GOT3 (cell line): ENCODE measurements around the gene CLMN.
A peak's percentile ranks its signal among the peaks of the same experiment; 100 is the strongest.

Experiments
- DNase-seq: peaks from one replicate; lab custom pipeline; 2025; ENCODE audit warnings: mixed read lengths; lab: John Stamatoyannopoulos, UW

Gene CLMN

DNA sequence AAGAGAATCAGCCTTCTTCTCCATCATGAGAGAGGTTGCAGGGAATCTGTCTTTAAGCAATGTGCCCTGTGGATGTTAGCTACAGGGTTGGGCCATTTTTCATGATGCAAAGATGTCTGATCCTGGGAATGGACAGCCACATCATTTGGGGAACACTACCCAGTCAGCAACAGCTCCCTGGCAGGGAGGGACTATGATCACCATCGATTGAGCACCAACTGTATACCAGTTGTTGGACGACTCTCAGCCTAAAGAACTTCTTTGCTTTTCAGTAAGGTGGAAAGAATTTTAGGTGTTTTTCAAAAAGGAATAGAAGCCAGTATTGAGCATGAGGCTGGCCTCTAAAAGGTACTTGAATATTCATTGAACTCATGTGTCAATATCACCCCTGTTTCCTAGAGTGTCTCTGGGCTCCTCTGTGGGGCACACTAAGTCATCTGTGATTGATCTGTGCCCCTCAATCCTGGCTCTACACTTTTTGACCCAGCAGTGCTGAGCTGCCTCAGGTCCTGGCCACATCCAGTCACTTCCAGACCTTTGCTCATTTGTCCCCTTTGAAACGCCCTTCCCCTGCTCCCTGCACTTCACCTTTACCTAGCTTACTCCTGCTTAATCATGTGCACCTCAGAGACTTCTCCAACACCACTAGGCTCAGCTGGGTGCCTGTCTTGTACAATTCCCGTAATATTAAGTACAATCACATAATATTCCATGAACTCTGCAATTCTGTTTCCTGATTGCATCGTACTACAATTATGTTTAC is 2.2 kb upstream of the CLMN start:
- no peak for DNase-seq

DNA sequence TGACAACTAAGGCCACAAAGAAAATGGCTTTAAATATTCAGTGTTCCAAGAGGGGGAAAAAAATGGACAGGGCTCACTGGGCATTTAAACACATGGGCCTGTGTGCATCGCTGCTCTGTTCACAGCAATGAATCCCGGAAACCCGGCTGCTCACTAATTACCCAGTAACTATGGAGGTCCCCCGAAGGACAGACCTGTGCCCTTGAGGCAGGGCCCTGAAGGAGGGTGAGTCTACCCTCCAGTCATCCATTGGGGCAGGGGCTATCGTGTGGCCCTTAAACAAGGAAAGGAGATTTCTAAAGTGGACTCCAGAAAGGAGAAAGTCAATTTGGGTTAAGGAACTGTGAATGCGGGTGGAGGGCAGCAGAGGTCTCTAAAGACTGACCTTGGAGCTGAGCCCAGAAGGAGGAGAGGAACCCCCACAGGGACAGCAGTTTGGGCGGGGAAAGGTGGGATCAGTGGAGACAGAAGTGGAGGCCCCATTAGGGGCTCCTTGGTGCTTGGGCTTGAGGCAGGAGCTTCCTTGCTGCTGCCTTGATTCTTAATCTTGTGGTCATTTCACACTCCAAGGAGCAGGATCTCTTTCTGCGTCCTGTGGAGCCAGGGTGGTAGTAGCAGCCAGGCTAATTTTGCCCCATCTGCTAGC is 1.4 kb upstream of the CLMN start:
- DNase-seq = no peak

GRCh38 chr14:95320078-95320895 is 579 bp upstream of the CLMN start:
- no peak for DNase-seq

GRCh38 chr14:95318399-95319311 is 1.1 kb downstream of the CLMN start:
- no peak for DNase-seq

GRCh38 chr14:95317817-95318343 is 1.8 kb downstream of the CLMN start:
- DNase-seq = no peak

GRCh38 chr14:95316821-95317220 is 2.9 kb downstream of the CLMN start:
- no peak for DNase-seq

DNA sequence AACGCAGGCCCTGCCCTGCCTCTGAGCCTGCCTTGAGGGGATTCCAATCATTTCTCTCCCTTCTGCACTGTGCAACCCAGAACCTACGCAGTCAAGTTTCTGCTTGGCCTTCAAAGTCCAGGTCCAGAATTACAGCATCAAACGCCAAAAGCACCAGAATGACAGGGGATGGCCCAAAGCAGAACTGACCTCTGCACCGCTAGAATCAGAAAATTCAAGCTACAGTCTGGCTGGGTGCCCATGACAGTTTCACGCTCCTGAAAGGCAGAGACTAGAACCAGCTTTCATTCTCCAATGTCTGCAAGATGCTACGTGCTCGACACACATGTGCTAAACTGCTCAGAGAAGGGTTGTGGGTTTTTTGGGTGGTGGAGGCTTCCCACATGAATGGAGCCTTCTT is 4.1 kb downstream of the CLMN start:
- no peak for DNase-seq

GRCh38 chr14:95315156-95315555 is 4.6 kb downstream of the CLMN start:
- DNase-seq = no peak

DNA sequence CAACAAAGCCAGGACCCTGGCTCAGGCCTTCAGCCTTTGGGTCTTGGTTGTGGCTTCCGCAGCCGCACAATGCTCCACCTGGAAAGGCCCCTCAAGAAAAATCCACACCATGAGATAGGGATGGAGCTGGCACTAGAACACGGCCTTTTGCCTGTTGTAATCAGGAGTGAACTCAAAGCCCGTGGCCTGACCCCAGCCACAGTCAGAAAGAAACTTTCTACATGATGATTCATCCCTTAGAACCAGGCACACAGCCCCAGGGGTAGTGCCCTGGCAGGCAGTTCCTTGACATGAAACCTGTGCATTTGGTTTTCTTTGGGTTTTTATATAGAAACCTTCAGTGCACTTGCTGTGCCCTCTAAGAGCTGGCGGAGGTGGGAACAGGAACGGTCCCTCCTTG is 5.1 kb downstream of the CLMN start:
- no peak for DNase-seq

DNA sequence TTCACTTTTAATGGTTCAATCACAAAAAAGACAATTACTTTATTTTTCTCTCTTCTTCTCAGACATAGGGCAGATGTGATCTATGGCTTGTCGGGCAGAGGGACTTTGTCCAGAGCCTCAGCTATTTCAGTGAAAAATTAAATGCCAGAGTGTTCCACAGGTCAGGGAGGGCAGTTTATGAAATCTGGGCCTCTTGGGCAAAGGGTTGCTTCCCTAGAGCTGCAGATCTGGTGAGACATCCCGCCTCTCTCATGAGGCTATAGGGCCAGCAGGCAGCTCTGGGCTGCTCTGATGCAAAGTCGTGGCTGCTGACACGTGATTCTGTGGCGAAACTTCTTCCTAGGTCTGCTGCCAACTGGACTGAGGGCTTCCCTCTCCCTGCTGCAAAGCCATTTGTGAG is 6.0 kb downstream of the CLMN start:
- peak; percentile 15 for DNase-seq

GRCh38 chr14:95313190-95313589 is 6.5 kb downstream of the CLMN start:
- no peak for DNase-seq

- no peak for DNase-seq
Measured at GRCh38 chr14:95312311-95312710, 7.4 kb downstream of the CLMN start.

DNA sequence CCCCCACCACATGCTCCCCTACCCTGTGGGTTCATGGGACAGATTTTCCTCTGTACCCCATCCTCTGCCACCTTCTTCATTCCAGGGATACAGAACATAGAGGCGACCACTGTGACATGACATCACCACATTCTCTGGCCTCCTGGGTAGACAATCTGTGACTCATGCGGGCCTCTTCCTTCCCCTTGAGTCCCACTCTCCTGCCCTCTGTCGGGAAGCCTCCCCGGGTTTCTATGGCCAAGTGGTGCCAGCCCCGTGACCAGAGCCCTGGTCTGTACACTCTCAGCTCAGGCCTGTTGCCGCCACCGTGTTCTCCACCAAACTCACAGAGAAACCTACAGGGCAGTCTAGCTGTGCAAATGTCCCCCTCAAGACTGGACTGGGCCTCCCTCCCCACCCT is 8.0 kb downstream of the CLMN start:
- DNase-seq = no peak

GRCh38 chr14:95310635-95311380 is 8.9 kb downstream of the CLMN start:
- no peak for DNase-seq

- DNase-seq = no peak
Measured at GRCh38 chr14:95309261-95310051, 10.3 kb downstream of the CLMN start.

DNA sequence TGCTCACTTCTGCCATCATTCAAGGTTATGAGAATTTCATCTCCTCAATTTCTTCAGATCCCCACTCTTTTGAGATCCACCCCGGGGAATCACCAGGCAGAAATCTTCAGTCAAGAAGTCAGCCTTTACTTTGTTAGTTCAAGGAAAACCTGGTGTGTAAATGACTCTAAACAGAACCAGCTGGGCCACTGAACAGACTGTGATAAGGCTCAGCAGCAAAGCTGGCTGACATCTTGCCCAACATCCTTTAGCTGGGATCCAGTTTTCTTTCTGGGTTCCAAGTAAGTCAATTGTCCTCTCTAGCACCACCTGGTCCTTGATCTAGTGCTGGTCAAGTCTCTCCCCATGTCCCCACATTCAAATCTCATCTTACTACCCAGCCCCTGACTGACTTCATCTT is 11.6 kb downstream of the CLMN start:
- DNase-seq = no peak

GRCh38 chr14:95307402-95308041 is 12.2 kb downstream of the CLMN start:
- DNase-seq = no peak

- DNase-seq = no peak
Measured at GRCh38 chr14:95305940-95306339, 13.8 kb downstream of the CLMN start.

DNA sequence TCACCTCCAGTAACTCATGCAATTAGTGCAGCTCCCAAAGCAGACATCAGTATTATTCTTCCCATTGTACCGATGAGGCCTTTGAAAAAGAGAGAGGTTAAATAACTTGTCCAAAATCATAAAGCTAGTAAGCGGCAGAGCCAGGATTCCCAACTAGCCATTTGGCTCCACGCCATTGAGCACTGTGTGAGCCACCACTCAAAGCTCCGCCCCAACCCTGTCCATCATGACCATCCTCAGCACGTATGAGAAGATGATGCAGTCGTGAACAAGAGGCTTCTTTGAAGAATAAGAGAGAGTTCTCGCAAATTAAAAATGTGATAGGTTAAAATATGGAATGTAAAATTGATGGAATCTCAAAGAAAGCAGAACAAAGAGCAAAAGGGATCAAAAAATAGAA is 14.6 kb downstream of the CLMN start:
- no peak for DNase-seq

- no peak for DNase-seq
Measured at GRCh38 chr14:95304342-95304741, 15.4 kb downstream of the CLMN start.
